SK-N-SH (cell line): ENCODE measurements around the gene TMEM62. TPM values are rescaled to one million over a fixed set of nuclear protein-coding genes. Genes with fewer than 3 reads are reported as not detected.

Source experiments
- CTCF ChIA-PET: fragments of 300-600, 350-600 bp; formaldehyde crosslinking; extraction: SDS; loops from one replicate; lab custom pipeline; 2021; lab: Yijun Ruan, JAX
- POLR2A ChIA-PET: fragments of 350-600 bp; sonication (Branson Sonifier 250); formaldehyde crosslinking; extraction: SDS; loops from one replicate; lab custom pipeline; 2020; ENCODE audit warnings: antibody characterized with exemption, inconsistent platforms; lab: Yijun Ruan, JAX
- DNase-seq: peaks from one replicate; pipeline ENCODE4 v3.0.0; 2012
- H2AFZ ChIP-seq: fragments of 200-600 bp; sonication (generic); 2 replicates; pipeline ENCODE4 v1.8.1; 2016; ENCODE audit warnings: antibody characterized with exemption, mild to moderate bottlenecking, low read depth
- H3F3A ChIP-seq: fragments of 200-600 bp; sonication (generic); replicated peaks from 2 replicates; pipeline ENCODE3; 2016; ENCODE audit warnings: antibody characterized with exemption, mild to moderate bottlenecking; ENCODE audit not compliant: insufficient read depth
- H3K27ac ChIP-seq, 2 experiments: fragments of 200-500 bp in 1 of 2; fragments of 200-600 bp in 1 of 2; sonication (Bioruptor generic) in 1 of 2; sonication (generic), shearing (Covaris generic) in 1 of 2; 2 replicates each; pipeline versions ENCODE4 v1.5.1 to v1.6.1; 2014 to 2016; ENCODE audit warnings: low read depth in 2 of 2, inconsistent platforms in 1 of 2, low read length in 1 of 2, mild to moderate bottlenecking in 1 of 2, mixed read lengths in 1 of 2
- H3K27me3 ChIP-seq: fragments of 200-600 bp; sonication (generic), shearing (Covaris generic); 2 replicates; pipeline ENCODE4 v1.6.1; 2016; ENCODE audit warnings: mixed run types; ENCODE audit not compliant: insufficient read depth
- H3K36me3 ChIP-seq, 2 experiments: fragments of 200-500 bp in 1 of 2; fragments of 200-600 bp in 1 of 2; sonication (Bioruptor generic) in 1 of 2; sonication (generic) in 1 of 2; replicated peaks in 1 of 2; 2 replicates each; pipeline versions ENCODE3 to v1.5.1; 2014 to 2016; ENCODE audit warnings: low read length in 1 of 2, mild to moderate bottlenecking in 1 of 2; ENCODE audit not compliant: insufficient read depth in 2 of 2, control insufficient read depth in 1 of 2
- H3K4me1 ChIP-seq, 2 experiments: fragments of 200-500 bp in 1 of 2; fragments of 200-600 bp in 1 of 2; sonication (Bioruptor generic) in 1 of 2; sonication (generic), shearing (Covaris generic) in 1 of 2; 2 replicates each; pipeline versions ENCODE4 v1.5.1 to v1.6.1; 2014 to 2016; ENCODE audit warnings: low read depth in 1 of 2, low read length in 1 of 2, mixed run types in 1 of 2; ENCODE audit not compliant: insufficient read depth in 2 of 2, control insufficient read depth in 1 of 2
- H3K4me2 ChIP-seq: fragments of 200-600 bp; sonication (generic), shearing (Covaris generic); 2 replicates; pipeline ENCODE4 v1.6.1; 2017; ENCODE audit warnings: mixed run types
- H3K4me3 ChIP-seq, 2 experiments: fragments of 200-500 bp in 1 of 2; fragments of 200-600 bp in 1 of 2; sonication (Bioruptor generic) in 1 of 2; sonication (generic), shearing (Covaris generic) in 1 of 2; 2 replicates each; pipeline versions ENCODE4 v1.5.1 to v1.8.1; 2014 to 2016; ENCODE audit warnings: low read depth in 2 of 2, inconsistent platforms in 1 of 2, low read length in 1 of 2, mild to moderate bottlenecking in 1 of 2, mixed read lengths in 1 of 2, moderate library complexity in 1 of 2
- H3K79me2 ChIP-seq: fragments of 200-600 bp; sonication (generic); 2 replicates; pipeline ENCODE4 v1.8.1; 2017; ENCODE audit warnings: mild to moderate bottlenecking; ENCODE audit not compliant: insufficient read depth
- H3K9ac ChIP-seq: fragments of 200-600 bp; sonication (generic); 2 replicates; pipeline ENCODE4 v1.6.1; 2017; ENCODE audit warnings: mixed run types
- H3K9me2 ChIP-seq: fragments of 200-600 bp; sonication (generic); 2 replicates; pipeline ENCODE4 v1.6.1; 2017; ENCODE audit warnings: mixed run types
- H3K9me3 ChIP-seq: fragments of 200-600 bp; sonication (generic); 2 replicates; pipeline ENCODE4 v1.6.1; 2017; ENCODE audit warnings: mixed run types, mild to moderate bottlenecking, moderate library complexity
- H4K20me1 ChIP-seq: fragments of 200-600 bp; sonication (generic); 2 replicates; pipeline ENCODE4 v1.6.1; 2017; ENCODE audit warnings: mild to moderate bottlenecking, mixed run types; ENCODE audit not compliant: insufficient read depth
- ELF1 ChIP-seq: IDR thresholded peaks from 2 replicates; pipeline ENCODE4 v1.4.0; 2012
- EZH2phosphoT487 ChIP-seq: fragments of 200-600 bp; sonication (generic); IDR thresholded peaks from 2 replicates; pipeline ENCODE4 v1.6.1; 2017; ENCODE audit warnings: low read depth, mixed run types, mild to moderate bottlenecking, antibody characterized with exemption, moderate library complexity, borderline replicate concordance
- FOSL2 ChIP-seq: IDR thresholded peaks from 2 replicates; pipeline ENCODE4 v1.4.0; 2012; ENCODE audit warnings: low read depth, mild to moderate bottlenecking, moderate library complexity, borderline replicate concordance
- GATA2 ChIP-seq: sonication (generic); formaldehyde crosslinking; IDR thresholded peaks from 2 replicates; pipeline ENCODE4 v1.5.0; 2020; ENCODE audit warnings: mild to moderate bottlenecking, missing genetic modification reagents
- JUND ChIP-seq: IDR thresholded peaks from 2 replicates; pipeline ENCODE4 v1.4.0; 2012
- MEF2A ChIP-seq: IDR thresholded peaks from 2 replicates; pipeline ENCODE4 v1.4.0; 2012; ENCODE audit warnings: low read depth, borderline replicate concordance
- NFIC ChIP-seq: IDR thresholded peaks from 2 replicates; pipeline ENCODE4 v1.4.0; 2012; ENCODE audit warnings: borderline replicate concordance
- POLR2AphosphoS5 ChIP-seq: IDR thresholded peaks from 2 replicates; pipeline ENCODE4 v1.6.1; 2012; ENCODE audit warnings: low read depth, low read length
- RCOR1 ChIP-seq: fragments of 150-350 bp; IDR thresholded peaks from 2 replicates; pipeline ENCODE4 v1.6.1; 2017; ENCODE audit warnings: antibody characterized with exemption, low read length
- RFX5 ChIP-seq: IDR thresholded peaks from 2 replicates; pipeline ENCODE4 v1.6.1; 2012; ENCODE audit warnings: mild to moderate bottlenecking, improper control_type of control experiment, low read length
- TCF12 ChIP-seq: IDR thresholded peaks from 2 replicates; pipeline ENCODE4 v1.4.0; 2012
- USF2 ChIP-seq: fragments of 150-350 bp; IDR thresholded peaks from 2 replicates; pipeline ENCODE4 v1.6.1; 2017; ENCODE audit warnings: antibody characterized with exemption, low read length, low read depth, borderline replicate concordance
- ZBTB33 ChIP-seq: IDR thresholded peaks from 2 replicates; pipeline ENCODE4 v1.4.0; 2012; ENCODE audit warnings: low read depth, borderline replicate concordance
- WGBS: methylation state at CpG from one replicate; pipeline ENCODE4 v1.1.6; 2017; ENCODE audit warnings: low lambda C conversion rate; 5-methylcytosine and 5-hydroxymethylcytosine counted together
- polyA plus RNA-seq, 3 experiments: library from polyadenylated mRNA; depleted of rRNA; stranded (reverse); fragments of >200 nt; gene quantifications; 2 replicates each; pipeline ENCODE4 v1.2.3, GENCODE V29; 2012

TMEM62 gene
- polyA plus RNA-seq, 1 of the 3 experiments (the other 2 are of a cell fraction), result 3.3 TPM

GRCh38 chr15:43212951-43213350 lies 79.6 kb downstream of the TMEM62 start:
- no peaks in the 10 kb centered on the region for H3K9me2 ChIP-seq
- CTCF ChIA-PET, result interaction anchor here (0.6 to 11.9 kb wide), 7 partner anchors 9 to 87 kb away, joined by 3 to 70 read pairs (median 7); no protein-coding TSS in a partner anchor
- no peaks in the 10 kb centered on the region for H3K79me2 ChIP-seq
- no peak for TF ChIP-seq RCOR1
- no peak for TF ChIP-seq POLR2AphosphoS5
- TF ChIP-seq, all 33 proteins: peak for 0
- no peak overlapping the region for H3K4me3 ChIP-seq
- POLR2A ChIA-PET, result no interaction called here
- H3K36me3 ChIP-seq, result no peaks in the 10 kb centered on the region
- H2AFZ ChIP-seq, result no peak overlapping the region
- H3K27me3 ChIP-seq, result peaks cover 8% of the 10 kb centered on the region; the same call in 1 of the 2 replicates
- no peaks in the 10 kb centered on the region for H3F3A ChIP-seq
- no peak overlapping the region for H3K9ac ChIP-seq
- H3K4me2 ChIP-seq, result no peak overlapping the region
- no peaks in the 10 kb centered on the region for H3K9me3 ChIP-seq
- peaks cover 0 to 12% of the 10 kb centered on the region in 2 experiments; a peak in 1 of 4 replicates for H3K4me1 ChIP-seq
- H3K27ac ChIP-seq, result no peak overlapping the region
- H4K20me1 ChIP-seq, result no peaks in the 10 kb centered on the region
- no peak for DNase-seq

- peaks cover 8% of the 10 kb centered on the region; the same call in 1 of the 2 replicates for H3K27me3 ChIP-seq
- no peak overlapping the region for H2AFZ ChIP-seq
- ChIA-PET CTCF (interaction anchor here (0.9 to 11.9 kb wide), 6 partner anchors 10 to 72 kb away, joined by 3 to 70 read pairs (median 16); no protein-coding TSS in a partner anchor), POLR2A (no interaction called here)
- no peak overlapping the region for H3K9ac ChIP-seq
- TF ChIP-seq JUND (no peak), USF2 (no peak), ELF1 (no peak), TCF12 (no peak), RFX5 (no peak), ZBTB33 (no peak), FOSL2 (no peak), MEF2A (no peak), GATA2 (CRISPR knock-in tag) (no peak), EZH2phosphoT487 (no peak), NFIC (no peak)
- no peaks in the 10 kb centered on the region for H3K9me2 ChIP-seq
- no peaks in the 10 kb centered on the region for H4K20me1 ChIP-seq
- H3K27ac ChIP-seq, result no peak overlapping the region
- no peaks in the 10 kb centered on the region for H3F3A ChIP-seq
- H3K4me3 ChIP-seq, result no peak overlapping the region
- no peak overlapping the region for H3K4me2 ChIP-seq
- H3K36me3 ChIP-seq, result no peaks in the 10 kb centered on the region
- no peaks in the 10 kb centered on the region for H3K9me3 ChIP-seq
- 58% methylated on average over 4 of the region's 5 CpGs for WGBS
- no peak for DNase-seq
- H3K79me2 ChIP-seq, result no peaks in the 10 kb centered on the region
- H3K4me1 ChIP-seq, result peaks cover 0 to 7% of the 10 kb centered on the region in 2 experiments; a peak in 1 of 4 replicates
Measured at GRCh38 chr15:43213466-43213865, 80.1 kb downstream of the TMEM62 start.
